HPDE6-E6E7 (cell line): ENCODE results near the gene CACNA1G.
A peak's percentile ranks its signal among the peaks of the same experiment; 100 is the strongest.

Source experiments
- DNase-seq: peaks from one replicate; pipeline ENCODE4 v3.0.0; 2011; ENCODE audit warnings: missing footprints; ENCODE audit errors: extremely low spot score

The CACNA1G gene

GRCh38 chr17:50613007-50613992, 52.8 kb downstream of the CACNA1G start:
- no peak for DNase-seq

- DNase-seq, result no peak
Measured at GRCh38 chr17:50614471-50615051, 54.0 kb downstream of the CACNA1G start.

GRCh38 chr17:50615828-50616227, 55.3 kb downstream of the CACNA1G start:
- no peak for DNase-seq

GRCh38 chr17:50618300-50618699, 57.8 kb downstream of the CACNA1G start:
- no peak for DNase-seq

- no peak for DNase-seq
Measured at GRCh38 chr17:50618941-50619340, 58.4 kb downstream of the CACNA1G start.

- no peak for DNase-seq
Measured at GRCh38 chr17:50619489-50619888, 59.0 kb downstream of the CACNA1G start.

GRCh38 chr17:50620237-50620636, 59.7 kb downstream of the CACNA1G start:
- DNase-seq, result no peak

GRCh38 chr17:50620858-50621257, 60.3 kb downstream of the CACNA1G start:
- no peak for DNase-seq

GRCh38 chr17:50621574-50622031, 61.1 kb downstream of the CACNA1G start:
- no peak for DNase-seq

GRCh38 chr17:50624321-50624934, 63.9 kb downstream of the CACNA1G start:
- no peak for DNase-seq

GRCh38 chr17:50625032-50625871, 64.7 kb downstream of the CACNA1G start:
- DNase-seq, result no peak

GRCh38 chr17:50626037-50626574, 65.6 kb downstream of the CACNA1G start:
- no peak for DNase-seq

GRCh38 chr17:50627036-50627781, 66.7 kb downstream of the CACNA1G start:
- no peak for DNase-seq

- DNase-seq, result no peak
Measured at GRCh38 chr17:50627782-50628601, 67.5 kb downstream of the CACNA1G start.

GRCh38 chr17:50629902-50630301, 69.4 kb downstream of the CACNA1G start:
- DNase-seq, result no peak

GRCh38 chr17:50630524-50631194, 70.1 kb downstream of the CACNA1G start:
- DNase-seq, result peak; percentile 91

- DNase-seq, result no peak
Measured at GRCh38 chr17:50631195-50631907, 70.8 kb downstream of the CACNA1G start.

- no peak for DNase-seq
Measured at GRCh38 chr17:50631908-50632571, 71.5 kb downstream of the CACNA1G start.
